ENCODE data around the gene RAB3A. TPM values are rescaled to one million over a fixed set of nuclear protein-coding genes. Genes with fewer than 3 reads are reported as not detected.

The RAB3A gene
- total RNA-seq, 1 donor from 2014 or later = 0.53 TPM

DNA sequence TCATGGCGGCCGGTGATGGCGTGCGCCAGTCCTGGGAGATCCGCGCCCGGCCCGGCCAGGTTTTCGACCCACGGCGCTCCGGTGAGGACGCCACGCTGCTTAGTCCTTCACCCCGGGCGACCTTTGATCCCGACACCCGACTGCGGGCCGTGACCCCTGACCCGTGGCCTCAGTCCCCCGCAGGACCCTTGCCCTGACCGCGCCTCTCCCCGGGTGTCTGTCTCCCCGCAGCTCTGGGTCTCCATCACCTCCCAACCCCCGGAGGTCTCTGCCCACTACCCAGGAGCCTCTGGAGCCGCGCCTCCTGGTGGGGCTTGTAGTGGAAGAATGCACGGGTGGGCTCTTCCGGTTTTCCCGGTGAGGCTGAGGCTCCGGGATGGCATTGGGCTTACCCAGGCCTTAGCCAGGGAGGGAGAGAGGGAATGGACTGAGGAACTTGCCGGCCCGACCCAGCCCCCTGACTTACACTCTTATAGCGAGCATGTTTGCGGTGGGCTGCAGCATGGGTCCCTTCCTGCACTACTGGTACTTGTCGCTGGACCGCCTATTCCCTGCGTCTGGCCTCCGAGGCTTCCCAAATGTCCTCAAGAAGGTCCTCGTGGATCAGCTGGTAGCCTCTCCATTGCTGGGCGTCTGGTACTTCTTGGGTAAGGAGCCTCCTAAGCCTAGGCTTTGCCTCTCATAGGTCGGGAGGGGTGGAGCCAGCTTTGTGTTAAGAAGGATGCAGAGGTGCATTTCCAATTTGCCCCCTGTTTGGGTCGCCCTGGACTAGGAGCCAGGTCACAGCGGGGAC lies 10.3 kb downstream of the RAB3A start:
- peak overlapping the region; percentile 71 for H3K4me3 ChIP-seq (ENCODE audit: low read depth, low read length)
- DNase-seq (ENCODE audit: low read depth) (no peak), FAIRE-seq (no peak)
- no peaks in the 10 kb centered on the region for H3K27me3 ChIP-seq (ENCODE audit: control insufficient read depth, insufficient read depth, low read length)
- peaks cover 5% of the 10 kb centered on the region for H3K36me3 ChIP-seq (ENCODE audit: control insufficient read depth, insufficient read depth, low read length)
- TF ChIP-seq, protein P1, sequence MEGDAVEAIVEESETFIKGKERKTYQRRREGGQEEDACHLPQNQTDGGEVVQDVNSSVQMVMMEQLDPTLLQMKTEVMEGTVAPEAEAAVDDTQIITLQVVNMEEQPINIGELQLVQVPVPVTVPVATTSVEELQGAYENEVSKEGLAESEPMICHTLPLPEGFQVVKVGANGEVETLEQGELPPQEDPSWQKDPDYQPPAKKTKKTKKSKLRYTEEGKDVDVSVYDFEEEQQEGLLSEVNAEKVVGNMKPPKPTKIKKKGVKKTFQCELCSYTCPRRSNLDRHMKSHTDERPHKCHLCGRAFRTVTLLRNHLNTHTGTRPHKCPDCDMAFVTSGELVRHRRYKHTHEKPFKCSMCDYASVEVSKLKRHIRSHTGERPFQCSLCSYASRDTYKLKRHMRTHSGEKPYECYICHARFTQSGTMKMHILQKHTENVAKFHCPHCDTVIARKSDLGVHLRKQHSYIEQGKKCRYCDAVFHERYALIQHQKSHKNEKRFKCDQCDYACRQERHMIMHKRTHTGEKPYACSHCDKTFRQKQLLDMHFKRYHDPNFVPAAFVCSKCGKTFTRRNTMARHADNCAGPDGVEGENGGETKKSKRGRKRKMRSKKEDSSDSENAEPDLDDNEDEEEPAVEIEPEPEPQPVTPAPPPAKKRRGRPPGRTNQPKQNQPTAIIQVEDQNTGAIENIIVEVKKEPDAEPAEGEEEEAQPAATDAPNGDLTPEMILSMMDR (IDR thresholded peaks at IDR 0.05; ENCODE audit: insufficient read depth, low read length, severe bottlenecking) = no peak

- H3K4me3 ChIP-seq (ENCODE audit: low read depth, low read length) = peak within 1 kb of the TSS; percentile 71
- DNase-seq (ENCODE audit: low read depth) (peak; percentile 99), FAIRE-seq (peak; percentile 89)
- H3K27me3 ChIP-seq (ENCODE audit: control insufficient read depth, insufficient read depth, low read length) = no peaks in the 10 kb centered on the region
- TF ChIP-seq, protein P1 (IDR thresholded peaks at IDR 0.05; ENCODE audit: insufficient read depth, low read length, severe bottlenecking) = no peak
- peaks cover 5% of the 10 kb centered on the region for H3K36me3 ChIP-seq (ENCODE audit: control insufficient read depth, insufficient read depth, low read length)
These were observed 11.0 kb downstream of the RAB3A start, which contains the start of gene MPV17L2 for GRCh38 chr19:18192673-18193387. TSS of gene MPV17L2 (plus strand) at chr19:18193218. CDS start at chr19:18193282, 64 bp downstream.

GRCh38 chr19:18191640-18192062 lies 12.2 kb downstream of the RAB3A start:
- no peak for FAIRE-seq
- Histone ChIP-seq H3K27me3 (ENCODE audit: control insufficient read depth, insufficient read depth, low read length) (no peaks in the 10 kb centered on the region), H3K4me3 (ENCODE audit: low read depth, low read length) (peak overlapping the region; percentile 48), H3K36me3 (ENCODE audit: control insufficient read depth, insufficient read depth, low read length) (peaks cover 5% of the 10 kb centered on the region)
- peak; percentile 92 for DNase-seq (ENCODE audit: low read depth)
- TF ChIP-seq, protein P1 (IDR thresholded peaks at IDR 0.05; ENCODE audit: insufficient read depth, low read length, severe bottlenecking) = peak; percentile 12

DNA sequence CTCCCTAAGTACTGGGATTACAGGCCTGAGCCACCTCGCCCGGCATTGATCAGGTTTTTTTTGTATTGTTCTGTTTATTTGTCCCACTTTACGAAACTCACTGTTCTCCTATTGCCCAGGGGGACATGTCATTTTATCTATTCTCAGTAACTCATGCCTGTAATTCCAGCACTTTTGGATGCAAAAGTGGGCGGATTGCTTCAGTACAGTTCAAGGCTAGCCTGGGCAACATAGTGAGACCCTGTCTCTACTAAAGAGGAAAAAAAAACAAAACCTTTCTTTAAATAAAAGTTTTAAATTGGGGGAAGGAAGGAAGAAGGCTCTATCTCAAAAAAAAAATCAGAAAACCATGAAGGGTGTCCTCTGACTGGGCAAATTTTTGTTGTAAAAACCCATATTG lies 13.6 kb downstream of the RAB3A start:
- Histone ChIP-seq H3K4me3 (ENCODE audit: low read depth, low read length) (no peak overlapping the region), H3K27me3 (ENCODE audit: control insufficient read depth, insufficient read depth, low read length) (no peaks in the 10 kb centered on the region), H3K36me3 (ENCODE audit: control insufficient read depth, insufficient read depth, low read length) (peaks cover 2% of the 10 kb centered on the region)
- TF ChIP-seq, protein P1 (IDR thresholded peaks at IDR 0.05; ENCODE audit: insufficient read depth, low read length, severe bottlenecking) = no peak
- FAIRE-seq (no peak), DNase-seq (ENCODE audit: low read depth) (no peak)

GRCh38 chr19:18185538-18185937 lies 18.3 kb downstream of the RAB3A start:
- Histone ChIP-seq H3K4me3 (ENCODE audit: low read depth, low read length) (no peak overlapping the region), H3K27me3 (ENCODE audit: control insufficient read depth, insufficient read depth, low read length) (no peaks in the 10 kb centered on the region), H3K36me3 (ENCODE audit: control insufficient read depth, insufficient read depth, low read length) (no peaks in the 10 kb centered on the region)
- FAIRE-seq (no peak), DNase-seq (ENCODE audit: low read depth) (no peak)
- TF ChIP-seq, protein P1 (IDR thresholded peaks at IDR 0.05; ENCODE audit: insufficient read depth, low read length, severe bottlenecking) = no peak

Data from bronchial epithelial cell (primary cell).